Keratinocyte (primary cell): Measurements from ENCODE around the gene MAST3.

ENCODE experiments used
- EZH2 ChIP-seq: IDR thresholded peaks from one replicate; pipeline ENCODE4 v1.6.1; 2012; ENCODE audit warnings: inconsistent platforms, mild to moderate bottlenecking, low read length, moderate library complexity
- TF ChIP-seq, protein P1 (sequence below), 3 experiments: IDR thresholded peaks in 1 of 3; conservative IDR thresholded peaks in 1 of 3; optimal IDR thresholded peaks in 1 of 3; 2 replicates in 2 of 3; 3 replicates in 1 of 3; pipeline versions ENCODE3 to v1.5.1; 2011; ENCODE audit warnings: low read length in 3 of 3, mild to moderate bottlenecking in 3 of 3, moderate library complexity in 2 of 3, control low read depth in 1 of 3, inconsistent platforms in 1 of 3; ENCODE audit not compliant: insufficient read depth in 2 of 3; ENCODE audit errors: extremely low read depth in 1 of 3

DNA sequence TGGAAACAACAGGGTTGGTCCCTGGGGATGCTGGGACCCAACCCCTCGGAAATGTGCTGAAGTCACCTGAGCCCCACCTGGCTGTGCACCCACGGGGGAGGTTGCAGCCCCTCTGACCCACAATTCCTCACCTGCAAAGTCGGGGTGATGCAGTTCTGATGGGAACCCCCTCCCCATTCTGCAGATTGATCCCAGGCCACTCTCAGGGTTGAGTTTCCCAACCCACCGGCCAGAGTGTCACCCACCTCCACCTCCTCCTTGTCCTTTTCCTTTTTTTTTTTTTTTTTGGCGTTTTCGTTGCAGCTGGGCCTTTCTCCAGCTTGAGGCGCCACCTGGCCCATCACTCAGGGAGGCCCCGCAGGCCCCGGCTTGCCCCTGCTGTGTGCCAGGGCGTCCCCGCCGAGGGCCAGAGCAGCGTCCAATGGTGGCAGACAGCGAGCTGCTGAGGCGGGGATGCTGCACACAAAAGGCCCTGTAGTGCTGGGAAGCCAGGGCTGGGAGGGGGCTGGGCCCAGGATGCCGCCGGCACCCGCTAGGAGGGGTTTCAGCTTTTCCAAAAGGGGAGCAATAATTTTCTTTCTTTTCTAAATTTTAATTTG is 60.0 kb downstream of the MAST3 start:
- TF ChIP-seq, protein P1, sequence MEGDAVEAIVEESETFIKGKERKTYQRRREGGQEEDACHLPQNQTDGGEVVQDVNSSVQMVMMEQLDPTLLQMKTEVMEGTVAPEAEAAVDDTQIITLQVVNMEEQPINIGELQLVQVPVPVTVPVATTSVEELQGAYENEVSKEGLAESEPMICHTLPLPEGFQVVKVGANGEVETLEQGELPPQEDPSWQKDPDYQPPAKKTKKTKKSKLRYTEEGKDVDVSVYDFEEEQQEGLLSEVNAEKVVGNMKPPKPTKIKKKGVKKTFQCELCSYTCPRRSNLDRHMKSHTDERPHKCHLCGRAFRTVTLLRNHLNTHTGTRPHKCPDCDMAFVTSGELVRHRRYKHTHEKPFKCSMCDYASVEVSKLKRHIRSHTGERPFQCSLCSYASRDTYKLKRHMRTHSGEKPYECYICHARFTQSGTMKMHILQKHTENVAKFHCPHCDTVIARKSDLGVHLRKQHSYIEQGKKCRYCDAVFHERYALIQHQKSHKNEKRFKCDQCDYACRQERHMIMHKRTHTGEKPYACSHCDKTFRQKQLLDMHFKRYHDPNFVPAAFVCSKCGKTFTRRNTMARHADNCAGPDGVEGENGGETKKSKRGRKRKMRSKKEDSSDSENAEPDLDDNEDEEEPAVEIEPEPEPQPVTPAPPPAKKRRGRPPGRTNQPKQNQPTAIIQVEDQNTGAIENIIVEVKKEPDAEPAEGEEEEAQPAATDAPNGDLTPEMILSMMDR (optimal IDR thresholded peaks at IDR 0.05 in 1 of 3, IDR thresholded peaks at IDR 0.05 in 1 of 3, conservative IDR thresholded peaks at IDR 0.05 in 1 of 3; ENCODE audit: extremely low read depth in 1 of 3, insufficient read depth in 2 of 3, low read length in 3 of 3) = no peak
- TF ChIP-seq EZH2 = no peak
